Mucosa of descending colon (tissue), 3 donors: Measurements from ENCODE around the gene LYSET. TPM values are rescaled to one million over a fixed set of nuclear protein-coding genes. Genes with fewer than 3 reads are reported as not detected.

ENCODE experiments used
- ATAC-seq: fragments of 200-7000 bp; cut with Tn5 transposase; one replicate; pipeline ENCODE4 v1.9.1; 2020; ENCODE audit warnings: mild to moderate bottlenecking, moderate library complexity
- DNase-seq, 3 donors: peaks; one replicate each; pipeline ENCODE4 v3.0.0-alpha.2; 2020
- H3K36me3 ChIP-seq: fragments of 200-600 bp; one replicate; pipeline ENCODE4 v1.8.0; 2021; ENCODE audit warnings: low read depth, mild to moderate bottlenecking
- H3K4me1 ChIP-seq: fragments of 200-600 bp; one replicate; pipeline ENCODE4 v1.8.0; 2021; ENCODE audit warnings: low read depth, mild to moderate bottlenecking
- H3K4me3 ChIP-seq: fragments of 200-600 bp; one replicate; pipeline ENCODE4 v1.8.0; 2021; ENCODE audit warnings: mild to moderate bottlenecking
- H3K9me3 ChIP-seq: fragments of 200-600 bp; one replicate; pipeline ENCODE4 v1.8.0; 2021; ENCODE audit warnings: mild to moderate bottlenecking
- CTCF ChIP-seq: fragments of 200-600 bp; IDR thresholded peaks from one replicate; pipeline ENCODE4 v1.8.0; 2022; ENCODE audit warnings: antibody characterized with exemption, mild to moderate bottlenecking
- intact Hi-C, 2 donors: fragments of 100-400 bp; cut with DNase I in 1 of 2; cut with micrococcal nuclease in 1 of 2; formaldehyde crosslinking; loops; one replicate each; pipeline versions ENCODE4 v1.11.0 to v1.11.1; 2022; cut with DNase I, micrococcal nuclease
- total RNA-seq, 3 donors: library from RNA; stranded (reverse); fragmentation: NEBNext Ultra II Directional in 2 of 3; extraction: Animal tissue kit (Norgen Biotek cat#: 25700) in 2 of 3; gene quantifications; one replicate each; pipeline versions ENCODE4 v1.2.1 to v1.2.4, GENCODE V29; 2021 to 2023
- donor health status: DM: no; HTN: no; CAD: no; lungs with moderate emphysema.
- donor health status: DM: no; HTN: no; CAD: no.
- donor health status: DM: no; HTN: yes; CAD: no.

LYSET gene
- total RNA-seq, 3 donors from 2014 or later: 29.0 to 35.0 (median 33.2) TPM

DNA sequence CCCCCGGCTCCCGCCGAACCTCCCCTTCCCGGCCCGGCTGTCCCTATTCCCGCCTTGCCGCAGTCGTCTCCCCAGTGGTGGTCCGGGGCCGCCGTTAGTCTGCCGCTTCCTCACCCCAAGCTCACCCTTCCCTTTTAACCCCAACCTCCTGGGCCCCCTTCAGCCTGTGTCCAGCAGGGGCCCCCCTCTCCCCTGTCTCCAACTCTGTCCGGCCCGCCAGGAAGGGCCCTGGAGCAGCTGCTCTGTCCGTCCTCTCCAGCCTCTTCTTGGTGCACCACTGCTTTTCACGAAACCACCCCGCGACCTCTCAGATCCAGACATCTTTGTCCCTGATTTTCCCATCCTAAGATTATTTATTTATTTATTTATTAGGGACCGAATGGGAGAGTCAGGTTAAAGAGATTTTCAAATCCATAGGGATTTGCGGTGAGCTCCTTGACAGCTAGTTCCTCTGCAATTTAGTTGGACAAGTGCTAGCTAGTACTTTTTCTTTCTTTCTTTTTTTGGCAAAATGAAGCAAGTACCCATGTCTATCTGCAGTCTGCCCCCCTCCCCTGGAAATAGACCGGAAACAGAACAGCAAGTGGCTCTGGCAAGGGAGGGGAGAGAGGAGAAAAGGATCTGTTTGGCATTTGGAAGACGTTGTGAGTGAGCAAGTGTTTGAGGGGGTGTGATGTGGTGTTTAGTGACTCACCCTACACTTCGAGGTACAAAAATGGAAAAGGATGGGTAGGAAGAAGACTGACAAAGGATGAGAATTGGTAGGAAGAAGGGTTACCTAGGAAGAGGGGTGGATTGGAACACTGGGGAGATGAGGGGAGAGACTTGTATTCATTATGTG lies 22.6 kb downstream of the LYSET start:
- intact Hi-C loops: no loop called here
- no peak for TF ChIP-seq CTCF
- Histone ChIP-seq H3K4me3 (peak overlapping the region; percentile 85), H3K9me3 (no peaks in the 10 kb centered on the region), H3K4me1 (peaks cover 16% of the 10 kb centered on the region), H3K36me3 (no peaks in the 10 kb centered on the region)
- ATAC-seq (peak; percentile 67), DNase-seq (no peak)

DNA sequence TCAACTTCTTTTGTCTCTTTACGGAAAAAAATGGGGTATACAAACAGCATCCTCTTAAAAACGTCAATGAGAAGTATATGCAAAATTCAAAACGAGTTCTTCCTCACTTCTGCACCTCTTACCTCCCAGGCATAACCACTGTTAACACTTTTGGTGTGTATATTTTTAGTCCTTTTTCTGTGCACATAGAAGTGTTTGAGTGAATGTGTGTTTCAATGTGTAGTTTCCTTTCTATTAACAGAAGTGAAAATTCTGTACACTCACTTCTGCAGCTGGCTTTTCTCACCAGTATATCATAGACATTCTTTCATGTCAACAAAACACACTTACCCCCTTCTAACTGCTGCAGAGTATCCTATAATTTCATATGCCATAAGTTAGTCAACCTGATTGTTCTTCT lies 27.3 kb downstream of the LYSET start:
- intact Hi-C loops: no loop called here
- no peak for ATAC-seq
- no peak for DNase-seq
- no peak overlapping the region for H3K4me3 ChIP-seq
- H3K36me3 ChIP-seq: no peaks in the 10 kb centered on the region
- no peaks in the 10 kb centered on the region for H3K9me3 ChIP-seq
- TF ChIP-seq CTCF: no peak
- peaks cover 8% of the 10 kb centered on the region for H3K4me1 ChIP-seq

- TF ChIP-seq CTCF: no peak
- DNase-seq (no peak), ATAC-seq (no peak)
- Histone ChIP-seq H3K4me1 (no peaks in the 10 kb centered on the region), H3K36me3 (no peaks in the 10 kb centered on the region), H3K4me3 (no peak overlapping the region), H3K9me3 (no peaks in the 10 kb centered on the region)
- intact Hi-C loops: no loop called here
These were observed 29.5 kb downstream of the LYSET start for GRCh38 chr14:93214598-93214997.

GRCh38 chr14:93219103-93219726 lies 34.1 kb downstream of the LYSET start:
- peak in 1 of 3 donors; percentile 81 for DNase-seq
- no peak overlapping the region for H3K4me3 ChIP-seq
- H3K9me3 ChIP-seq: no peaks in the 10 kb centered on the region
- no peaks in the 10 kb centered on the region for H3K36me3 ChIP-seq
- peak; percentile 83 for ATAC-seq
- no peaks in the 10 kb centered on the region for H3K4me1 ChIP-seq
- peak; percentile 17 for TF ChIP-seq CTCF
- intact Hi-C loops: no loop called here

GRCh38 chr14:93220509-93220908 lies 35.4 kb downstream of the LYSET start:
- ATAC-seq (no peak), DNase-seq (no peak)
- no peak for TF ChIP-seq CTCF
- no peak overlapping the region for H3K4me3 ChIP-seq
- intact Hi-C loops: no loop called here
- no peaks in the 10 kb centered on the region for H3K36me3 ChIP-seq
- H3K4me1 ChIP-seq: no peaks in the 10 kb centered on the region
- H3K9me3 ChIP-seq: no peaks in the 10 kb centered on the region
